ENCODE measurements around the gene KLHDC10. TPM values are rescaled to one million over a fixed set of nuclear protein-coding genes. Genes with fewer than 3 reads are reported as not detected.

Gene KLHDC10
- total RNA-seq, 1 donor from 2014 or later: 26.6 TPM

DNA sequence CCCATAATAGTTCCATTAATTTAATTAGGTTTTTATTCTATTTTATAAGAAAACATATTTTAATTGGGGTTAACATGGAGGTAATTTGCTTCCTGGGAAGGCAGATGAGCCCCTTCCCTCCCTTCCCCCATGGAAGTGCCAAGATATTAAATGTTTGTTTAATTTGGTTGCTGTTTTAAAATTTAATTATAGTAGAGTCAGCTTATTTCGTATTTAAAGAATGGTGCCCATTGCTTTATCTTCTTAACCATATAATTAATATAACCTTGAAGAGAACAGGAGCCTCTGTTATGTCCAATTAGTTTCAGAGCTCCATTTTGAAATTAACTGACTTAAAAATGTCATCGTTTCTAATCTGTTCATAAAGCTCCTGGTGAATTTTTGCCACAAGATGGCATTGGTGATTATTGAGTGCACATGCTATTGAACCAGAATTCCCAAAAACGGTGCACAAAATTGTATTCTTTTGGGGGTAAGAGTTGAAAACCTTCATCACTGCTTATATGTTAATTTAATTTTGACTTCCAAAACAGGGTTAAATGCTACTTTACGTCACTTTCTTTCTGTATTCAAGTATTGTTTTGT is 26.0 kb downstream of the KLHDC10 start:
- H2AFZ ChIP-seq (replicated peaks): no peak overlapping the region
- no peaks in the 10 kb centered on the region for H3F3A ChIP-seq (ENCODE audit: low read depth)
- TF ChIP-seq EZH2phosphoT487 (IDR thresholded peaks at IDR 0.05): no peak
- peak; percentile 17 for TF ChIP-seq CTCF (IDR thresholded peaks at IDR 0.05)
- TF ChIP-seq EZH2 (IDR thresholded peaks at IDR 0.05): no peak
- peaks cover 8% of the 10 kb centered on the region for H4K20me1 ChIP-seq (ENCODE audit: low read depth)
- Mint-ChIP-seq H3K27ac (no peak overlapping the region), H3K36me3 (peaks cover 3% of the 10 kb centered on the region), H3K4me1 (peaks cover 2% of the 10 kb centered on the region), H3K27me3 (ENCODE audit: insufficient read depth, low read depth) (no peaks in the 10 kb centered on the region), H3K9me3 (no peaks in the 10 kb centered on the region), H3K4me3 (no peak overlapping the region)
- H3K27me3 ChIP-seq: no peaks in the 10 kb centered on the region
- peaks cover 7% of the 10 kb centered on the region for H3K4me1 ChIP-seq
- H3K9me3 ChIP-seq (ENCODE audit: low read depth): no peaks in the 10 kb centered on the region
- peaks cover 33% of the 10 kb centered on the region for H3K79me2 ChIP-seq (ENCODE audit: low read depth)
- no peak for DNase-seq (ENCODE audit: low spot score)
- H3K4me3 ChIP-seq: no peak overlapping the region
- H3K9ac ChIP-seq: no peak overlapping the region
- no peak overlapping the region for H3K27ac ChIP-seq
- H3K4me2 ChIP-seq: no peak overlapping the region
- H3K36me3 ChIP-seq: no peaks in the 10 kb centered on the region

- no peak for TF ChIP-seq CTCF (IDR thresholded peaks at IDR 0.05)
- no peak for TF ChIP-seq EZH2phosphoT487 (IDR thresholded peaks at IDR 0.05)
- no peak for TF ChIP-seq EZH2 (IDR thresholded peaks at IDR 0.05)
- Histone ChIP-seq H2AFZ (replicated peaks) (no peak overlapping the region), H3K27me3 (no peaks in the 10 kb centered on the region), H3K79me2 (ENCODE audit: low read depth) (peaks cover 7% of the 10 kb centered on the region), H3K9me3 (ENCODE audit: low read depth) (no peaks in the 10 kb centered on the region), H3K4me2 (no peak overlapping the region), H3K27ac (no peak overlapping the region), H4K20me1 (ENCODE audit: low read depth) (no peaks in the 10 kb centered on the region), H3K36me3 (no peaks in the 10 kb centered on the region), H3K9ac (no peak overlapping the region), H3K4me3 (no peak overlapping the region), H3K4me1 (no peaks in the 10 kb centered on the region), H3F3A (ENCODE audit: low read depth) (no peaks in the 10 kb centered on the region)
- no peak for DNase-seq (ENCODE audit: low spot score)
- no peak overlapping the region for H3K27ac Mint-ChIP-seq
- no peaks in the 10 kb centered on the region for H3K27me3 Mint-ChIP-seq (ENCODE audit: insufficient read depth, low read depth)
- no peaks in the 10 kb centered on the region for H3K4me1 Mint-ChIP-seq
- H3K36me3 Mint-ChIP-seq: peaks cover 7% of the 10 kb centered on the region
- H3K4me3 Mint-ChIP-seq: no peak overlapping the region
- no peaks in the 10 kb centered on the region for H3K9me3 Mint-ChIP-seq
These were observed 29.0 kb downstream of the KLHDC10 start for GRCh38 chr7:130099331-130099730.

DNA sequence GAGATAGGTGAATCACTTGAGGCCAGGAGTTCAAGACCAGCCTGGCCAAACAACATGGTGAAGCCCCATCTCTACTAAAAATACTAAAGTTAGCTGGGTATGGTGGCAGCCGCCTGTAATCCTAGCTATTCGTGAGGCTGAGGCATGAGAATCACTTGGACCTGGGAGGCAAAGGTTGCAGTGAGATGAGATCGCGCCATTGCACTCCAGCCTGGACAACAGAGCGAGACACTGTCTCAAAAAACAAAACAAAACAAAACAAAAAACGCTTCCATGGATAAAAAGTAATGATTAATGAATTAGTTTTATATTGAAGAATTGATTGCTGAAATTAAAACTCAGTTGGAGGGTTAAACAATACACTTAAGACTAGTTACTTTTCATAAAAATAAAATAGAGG is 32.3 kb downstream of the KLHDC10 start:
- no peaks in the 10 kb centered on the region for H4K20me1 ChIP-seq (ENCODE audit: low read depth)
- H2AFZ ChIP-seq (replicated peaks): no peak overlapping the region
- H3K27ac ChIP-seq: no peak overlapping the region
- no peak overlapping the region for H3K4me2 ChIP-seq
- H3K27me3 Mint-ChIP-seq (ENCODE audit: insufficient read depth, low read depth): no peaks in the 10 kb centered on the region
- no peaks in the 10 kb centered on the region for H3F3A ChIP-seq (ENCODE audit: low read depth)
- H3K4me1 ChIP-seq: no peaks in the 10 kb centered on the region
- no peak overlapping the region for H3K27ac Mint-ChIP-seq
- no peaks in the 10 kb centered on the region for H3K27me3 ChIP-seq
- H3K79me2 ChIP-seq (ENCODE audit: low read depth): no peaks in the 10 kb centered on the region
- H3K4me1 Mint-ChIP-seq: no peaks in the 10 kb centered on the region
- H3K4me3 Mint-ChIP-seq: no peak overlapping the region
- DNase-seq (ENCODE audit: low spot score): no peak
- TF ChIP-seq CTCF (IDR thresholded peaks at IDR 0.05) (no peak), EZH2phosphoT487 (IDR thresholded peaks at IDR 0.05) (no peak), EZH2 (IDR thresholded peaks at IDR 0.05) (no peak)
- no peaks in the 10 kb centered on the region for H3K9me3 ChIP-seq (ENCODE audit: low read depth)
- H3K9ac ChIP-seq: no peak overlapping the region
- H3K36me3 ChIP-seq: no peaks in the 10 kb centered on the region
- H3K9me3 Mint-ChIP-seq: no peaks in the 10 kb centered on the region
- peaks cover 12% of the 10 kb centered on the region for H3K36me3 Mint-ChIP-seq
- H3K4me3 ChIP-seq: no peak overlapping the region
